Liver (tissue), 9 donors: ENCODE measurements around the gene HOXA5. TPM values are rescaled to one million over a fixed set of nuclear protein-coding genes. Genes with fewer than 3 reads are reported as not detected.

ENCODE experiments used
- DNase-seq: peaks from one replicate; pipeline ENCODE4 v3.0.0-alpha.2; 2017; ENCODE audit warnings: low spot score
- H3K27ac ChIP-seq, 2 donors: one replicate each; pipeline ENCODE4 v1.7.0; 2013; ENCODE audit warnings: inconsistent platforms in 2 of 2, low read length in 2 of 2, control low read depth in 1 of 2, low read depth in 1 of 2, mild to moderate bottlenecking in 1 of 2
- H3K27me3 ChIP-seq, 4 donors: one replicate each; pipeline versions ENCODE4 v1.6.1 to v1.7.0; 2013; ENCODE audit warnings: low read length in 3 of 4, inconsistent platforms in 1 of 4, mild to moderate bottlenecking in 1 of 4, moderate library complexity in 1 of 4; ENCODE audit not compliant: control insufficient read depth in 4 of 4, insufficient read depth in 4 of 4
- H3K36me3 ChIP-seq, 4 donors: one replicate each; pipeline versions ENCODE4 v1.6.1 to v1.7.0; 2013; ENCODE audit warnings: low read length in 3 of 4, mild to moderate bottlenecking in 3 of 4, low read depth in 1 of 4, moderate library complexity in 1 of 4; ENCODE audit not compliant: control insufficient read depth in 4 of 4, insufficient read depth in 3 of 4
- H3K4me1 ChIP-seq, 4 donors: one replicate each; pipeline versions ENCODE4 v1.6.1 to v1.7.0; 2013; ENCODE audit warnings: low read length in 3 of 4, mild to moderate bottlenecking in 3 of 4, moderate library complexity in 1 of 4; ENCODE audit not compliant: control insufficient read depth in 4 of 4, insufficient read depth in 4 of 4
- H3K4me3 ChIP-seq, 3 donors: one replicate each; pipeline versions ENCODE4 v1.6.1 to v1.7.0; 2013; ENCODE audit warnings: low read length in 3 of 3, control low read depth in 1 of 3, low read depth in 1 of 3, mild to moderate bottlenecking in 1 of 3
- H3K9ac ChIP-seq, 2 donors: one replicate each; pipeline ENCODE4 v1.7.0; 2013; ENCODE audit warnings: low read length in 2 of 2, mild to moderate bottlenecking in 2 of 2, moderate library complexity in 2 of 2, control low read depth in 1 of 2, low read depth in 1 of 2
- H3K9me3 ChIP-seq, 4 donors: one replicate each; pipeline versions ENCODE4 v1.6.1 to v1.7.0; 2013; ENCODE audit warnings: low read length in 3 of 4; ENCODE audit not compliant: control insufficient read depth in 4 of 4
- EGR1 ChIP-seq, 2 donors: IDR thresholded peaks; 2 replicates each; pipeline ENCODE4 v1.6.1; 2016 to 2018; ENCODE audit warnings: antibody characterized with exemption in 2 of 2, low read depth in 2 of 2
- FOXA1 ChIP-seq: IDR thresholded peaks from 2 replicates; pipeline ENCODE4 v1.6.1; 2016; ENCODE audit warnings: antibody characterized with exemption
- FOXA2 ChIP-seq: IDR thresholded peaks from 2 replicates; pipeline ENCODE4 v1.6.1; 2016; ENCODE audit warnings: antibody characterized with exemption
- GABPA ChIP-seq, 2 donors: IDR thresholded peaks in 1 of 2; conservative IDR thresholded peaks in 1 of 2; 2 replicates each; pipeline ENCODE4 v1.6.1; 2016; ENCODE audit warnings: antibody characterized with exemption in 2 of 2, mild to moderate bottlenecking in 1 of 2, moderate library complexity in 1 of 2
- HNF4G ChIP-seq: IDR thresholded peaks from 2 replicates; pipeline ENCODE4 v1.6.1; 2016; ENCODE audit warnings: antibody characterized with exemption
- RAD21 ChIP-seq, 2 donors: IDR thresholded peaks; 2 replicates each; pipeline ENCODE4 v1.6.1; 2016; ENCODE audit warnings: antibody characterized with exemption in 2 of 2, mild to moderate bottlenecking in 2 of 2
- YY1 ChIP-seq: IDR thresholded peaks from 2 replicates; pipeline ENCODE4 v1.6.1; 2016; ENCODE audit warnings: antibody characterized with exemption, mild to moderate bottlenecking
- WGBS: extraction: QIAGEN DNeasy Blood & Tissue Kit; methylation state at CpG from one replicate; pipeline ENCODE4 v1.1.7; 2013; 5-methylcytosine and 5-hydroxymethylcytosine counted together
- polyA plus RNA-seq, 2 donors: library from polyadenylated mRNA; stranded (reverse) in 1 of 2; unstranded in 1 of 2; fragments of 200-250 nt in 1 of 2; fragments of >200 nt in 1 of 2; fragmentation: Nextera tagmentation in 1 of 2; extraction: Ambion mirVana in 1 of 2; gene quantifications; one replicate each; pipeline versions ENCODE4 v1.2.1 to v1.2.3, GENCODE V29; 2013 to 2015
- total RNA-seq, 2 donors: library from RNA; depleted of rRNA; stranded (reverse); fragments of >200 nt; gene quantifications; one replicate each; pipeline ENCODE4 v1.2.3, GENCODE V29; 2014
- TF ChIP-seq, protein P1 (sequence below): IDR thresholded peaks from 2 replicates; pipeline ENCODE4 v1.6.1; 2016; ENCODE audit warnings: antibody characterized with exemption
- TF ChIP-seq, protein P2 (sequence below): IDR thresholded peaks from 2 replicates; pipeline ENCODE4 v1.6.1; 2016; ENCODE audit warnings: antibody characterized with exemption, mild to moderate bottlenecking
- donor health status: healthy.
- donor health status: healthy.
- donor health status: healthy.
- donor health status: healthy.
- donor health status: healthy.

HOXA5 gene
- total and polyA plus RNA-seq, 4 donors, result 0.40 to 2.1 (median 0.66) TPM

DNA sequence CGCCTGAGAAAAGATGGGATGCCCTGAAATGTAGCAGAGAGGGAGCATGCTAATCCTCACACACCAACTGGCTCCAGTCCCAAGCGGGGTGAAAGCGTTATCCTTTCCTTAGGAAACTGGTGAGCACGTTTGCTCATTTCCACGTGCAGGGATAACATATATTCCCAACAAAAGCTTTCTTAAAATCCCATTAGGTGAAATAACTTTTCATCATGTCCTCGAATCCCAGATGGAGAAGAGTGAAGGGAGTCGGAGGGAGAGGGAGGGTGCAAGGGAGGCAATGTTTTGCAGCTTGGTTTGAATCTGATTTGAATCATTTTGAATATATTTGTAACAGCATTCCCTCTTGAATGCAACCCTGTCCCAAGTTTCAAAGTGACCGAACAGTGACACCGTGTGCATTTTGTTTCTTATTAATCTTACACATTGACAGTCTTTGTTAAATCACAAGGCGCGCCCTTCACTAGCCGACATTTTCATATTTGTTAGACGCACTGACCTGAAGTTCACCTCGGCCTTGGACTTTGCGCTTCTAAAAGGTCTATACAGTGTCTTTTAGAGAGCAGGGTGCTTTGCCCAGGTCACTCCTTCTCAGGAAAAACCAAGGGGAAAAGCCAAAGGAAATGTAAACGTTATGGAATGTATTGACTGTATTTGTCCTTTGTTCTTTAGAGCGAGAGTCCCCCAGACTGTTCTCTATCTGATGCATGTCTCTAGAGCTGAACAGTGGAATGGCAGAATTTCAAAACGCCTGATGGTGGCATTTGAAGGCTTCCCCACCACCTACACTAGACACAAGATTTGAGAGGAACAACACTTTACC lies 9.9 kb downstream of the HOXA5 start:
- no peak overlapping the region for H3K27ac ChIP-seq
- no peak for DNase-seq
- WGBS, result 24% methylated on average over 18 of the region's 18 CpGs

DNA sequence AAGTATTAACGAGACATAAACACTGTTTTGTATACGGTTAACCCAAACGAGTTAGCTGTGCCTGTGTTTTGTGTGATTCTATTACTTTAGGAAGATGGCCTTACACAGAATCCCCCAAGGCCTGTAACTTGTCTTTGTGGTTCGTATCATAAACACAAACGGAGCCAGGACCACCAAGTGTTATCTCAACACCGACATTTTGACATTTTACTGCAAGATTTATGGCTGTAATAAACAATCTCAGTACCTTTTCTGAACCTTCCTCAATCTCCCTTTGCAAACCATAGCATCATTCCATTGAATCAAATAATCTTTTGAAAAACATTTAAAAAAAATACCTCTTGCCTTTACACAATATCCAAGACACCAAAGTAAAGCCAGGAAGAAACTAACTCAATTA lies 10.5 kb downstream of the HOXA5 start:
- H3K27ac ChIP-seq, result no peak overlapping the region
- peaks cover 0 to 19% (median 9%) of the 10 kb centered on the region in 4 donors for H3K27me3 ChIP-seq
- DNase-seq, result no peak
- TF ChIP-seq FOXA2 (no peak), EGR1 (IDR thresholded peaks at IDR 0.05; ENCODE audit: low read depth in 2 of 2) (no peak), YY1 (no peak), HNF4G (no peak), FOXA1 (no peak)
- TF ChIP-seq, protein P1, sequence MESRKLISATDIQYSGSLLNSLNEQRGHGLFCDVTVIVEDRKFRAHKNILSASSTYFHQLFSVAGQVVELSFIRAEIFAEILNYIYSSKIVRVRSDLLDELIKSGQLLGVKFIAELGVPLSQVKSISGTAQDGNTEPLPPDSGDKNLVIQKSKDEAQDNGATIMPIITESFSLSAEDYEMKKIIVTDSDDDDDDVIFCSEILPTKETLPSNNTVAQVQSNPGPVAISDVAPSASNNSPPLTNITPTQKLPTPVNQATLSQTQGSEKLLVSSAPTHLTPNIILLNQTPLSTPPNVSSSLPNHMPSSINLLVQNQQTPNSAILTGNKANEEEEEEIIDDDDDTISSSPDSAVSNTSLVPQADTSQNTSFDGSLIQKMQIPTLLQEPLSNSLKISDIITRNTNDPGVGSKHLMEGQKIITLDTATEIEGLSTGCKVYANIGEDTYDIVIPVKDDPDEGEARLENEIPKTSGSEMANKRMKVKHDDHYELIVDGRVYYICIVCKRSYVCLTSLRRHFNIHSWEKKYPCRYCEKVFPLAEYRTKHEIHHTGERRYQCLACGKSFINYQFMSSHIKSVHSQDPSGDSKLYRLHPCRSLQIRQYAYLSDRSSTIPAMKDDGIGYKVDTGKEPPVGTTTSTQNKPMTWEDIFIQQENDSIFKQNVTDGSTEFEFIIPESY, result no peak
- H3K4me1 ChIP-seq, result peaks cover 0 to 9% (median 1%) of the 10 kb centered on the region in 4 donors
- WGBS, result 31% methylated on average over 6 of the region's 6 CpGs
- peaks cover 0 to 2% (median 0%) of the 10 kb centered on the region in 4 donors for H3K9me3 ChIP-seq
- no peak overlapping the region for H3K9ac ChIP-seq
- no peak overlapping the region for H3K4me3 ChIP-seq
- H3K36me3 ChIP-seq, result no peaks in the 10 kb centered on the region

More for the DNA sequence above, 9.9 kb downstream of the HOXA5 start:
- peaks cover 0 to 2% (median 0%) of the 10 kb centered on the region in 4 donors for H3K9me3 ChIP-seq
- peaks cover 2 to 20% (median 12%) of the 10 kb centered on the region in 4 donors for H3K27me3 ChIP-seq
- no peaks in the 10 kb centered on the region for H3K36me3 ChIP-seq
- peaks cover 0 to 9% (median 1%) of the 10 kb centered on the region in 4 donors for H3K4me1 ChIP-seq
- no peak for TF ChIP-seq FOXA2
- TF ChIP-seq, protein P2, sequence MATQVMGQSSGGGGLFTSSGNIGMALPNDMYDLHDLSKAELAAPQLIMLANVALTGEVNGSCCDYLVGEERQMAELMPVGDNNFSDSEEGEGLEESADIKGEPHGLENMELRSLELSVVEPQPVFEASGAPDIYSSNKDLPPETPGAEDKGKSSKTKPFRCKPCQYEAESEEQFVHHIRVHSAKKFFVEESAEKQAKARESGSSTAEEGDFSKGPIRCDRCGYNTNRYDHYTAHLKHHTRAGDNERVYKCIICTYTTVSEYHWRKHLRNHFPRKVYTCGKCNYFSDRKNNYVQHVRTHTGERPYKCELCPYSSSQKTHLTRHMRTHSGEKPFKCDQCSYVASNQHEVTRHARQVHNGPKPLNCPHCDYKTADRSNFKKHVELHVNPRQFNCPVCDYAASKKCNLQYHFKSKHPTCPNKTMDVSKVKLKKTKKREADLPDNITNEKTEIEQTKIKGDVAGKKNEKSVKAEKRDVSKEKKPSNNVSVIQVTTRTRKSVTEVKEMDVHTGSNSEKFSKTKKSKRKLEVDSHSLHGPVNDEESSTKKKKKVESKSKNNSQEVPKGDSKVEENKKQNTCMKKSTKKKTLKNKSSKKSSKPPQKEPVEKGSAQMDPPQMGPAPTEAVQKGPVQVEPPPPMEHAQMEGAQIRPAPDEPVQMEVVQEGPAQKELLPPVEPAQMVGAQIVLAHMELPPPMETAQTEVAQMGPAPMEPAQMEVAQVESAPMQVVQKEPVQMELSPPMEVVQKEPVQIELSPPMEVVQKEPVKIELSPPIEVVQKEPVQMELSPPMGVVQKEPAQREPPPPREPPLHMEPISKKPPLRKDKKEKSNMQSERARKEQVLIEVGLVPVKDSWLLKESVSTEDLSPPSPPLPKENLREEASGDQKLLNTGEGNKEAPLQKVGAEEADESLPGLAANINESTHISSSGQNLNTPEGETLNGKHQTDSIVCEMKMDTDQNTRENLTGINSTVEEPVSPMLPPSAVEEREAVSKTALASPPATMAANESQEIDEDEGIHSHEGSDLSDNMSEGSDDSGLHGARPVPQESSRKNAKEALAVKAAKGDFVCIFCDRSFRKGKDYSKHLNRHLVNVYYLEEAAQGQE, result no peak
- no peak overlapping the region for H3K4me3 ChIP-seq
- H3K9ac ChIP-seq, result no peak overlapping the region

DNA sequence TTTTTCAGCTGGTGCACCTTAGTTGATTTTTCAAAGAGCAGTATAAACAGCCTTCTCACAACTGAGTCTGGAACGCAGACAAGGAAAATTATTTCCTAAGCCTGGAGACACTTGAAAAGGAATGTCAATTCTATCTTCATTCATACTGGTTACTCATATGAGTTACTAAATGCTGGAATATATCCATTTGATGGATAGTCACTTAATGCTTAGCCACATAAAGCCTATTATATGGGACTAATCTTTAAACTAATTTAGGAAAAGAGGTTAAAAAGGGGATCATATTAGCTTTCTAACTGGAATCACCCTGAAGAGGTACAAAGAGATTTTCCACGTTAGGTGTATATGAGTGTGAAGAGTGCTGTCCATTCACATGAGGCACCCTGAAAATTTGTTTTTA lies 11.3 kb downstream of the HOXA5 start:
- H3K9me3 ChIP-seq, result peaks cover 0 to 2% (median 0%) of the 10 kb centered on the region in 4 donors
- no peak for DNase-seq
- no peaks in the 10 kb centered on the region for H3K36me3 ChIP-seq
- H3K4me1 ChIP-seq, result peaks cover 0 to 9% (median 1%) of the 10 kb centered on the region in 4 donors
- peaks cover 0 to 19% (median 8%) of the 10 kb centered on the region in 4 donors for H3K27me3 ChIP-seq
- WGBS, result 30% methylated on average over 2 of the region's 2 CpGs
- no peak overlapping the region for H3K4me3 ChIP-seq
- no peak overlapping the region for H3K27ac ChIP-seq
- TF ChIP-seq GABPA (IDR thresholded peaks at IDR 0.05 in 1 of 2, conservative IDR thresholded peaks at IDR 0.05 in 1 of 2), result no peak
- TF ChIP-seq RAD21 (IDR thresholded peaks at IDR 0.05), result no peak
- H3K9ac ChIP-seq, result no peak overlapping the region
